ENCODE results near the gene OPHN1. TPM values are rescaled to one million over a fixed set of nuclear protein-coding genes. Genes with fewer than 3 reads are reported as not detected.
"Not testable (repeated sequence)": the region's sequence is repeated elsewhere in the genome, so short reads cannot be mapped to it uniquely, and the experiment has no call there.

OPHN1 gene
- total and polyA plus RNA-seq, 4 donors, result 0.25 to 9.7 (median 4.9) TPM

DNA sequence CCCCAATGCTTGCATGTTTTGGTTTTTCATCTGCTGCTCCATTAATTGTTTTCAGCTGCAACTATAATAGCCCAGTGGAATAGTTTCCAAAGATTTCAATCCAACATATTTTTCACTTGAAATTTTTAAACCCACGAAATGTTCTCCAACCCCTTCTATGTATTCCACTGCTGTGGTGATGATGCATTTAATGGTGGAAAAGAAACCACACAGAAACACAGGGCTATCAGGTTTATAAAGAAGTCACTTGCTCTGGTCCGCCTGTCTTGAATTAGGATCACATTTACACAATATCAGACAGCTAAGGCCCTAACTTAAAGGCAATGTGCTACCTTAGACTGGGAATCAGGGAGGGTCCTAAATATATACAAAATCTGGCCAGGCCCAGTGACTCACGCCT is 35.0 kb downstream of the OPHN1 start:
- no peaks in the 10 kb centered on the region for H3K36me3 ChIP-seq (ENCODE audit: control insufficient read depth in 1 of 2, insufficient read depth in 2 of 2, low read length in 1 of 2)
- no peaks in the 10 kb centered on the region for H3K27me3 ChIP-seq (ENCODE audit: control insufficient read depth in 1 of 2, insufficient read depth in 2 of 2, low read length in 1 of 2)
- 74 to 88% methylated on average over 3 of the region's 3 CpGs for WGBS, 2 donors
- no peak for ATAC-seq (ENCODE audit: low FRiP score)
- H3K4me1 ChIP-seq (ENCODE audit: control insufficient read depth in 1 of 2, insufficient read depth in 2 of 2, low read length in 2 of 2), result no peaks in the 10 kb centered on the region
- DNase-seq, result no peak
- H3K4me3 ChIP-seq (ENCODE audit: low read length in 2 of 2), result no peak overlapping the region
- intact Hi-C loops (cut with DNase I), result no loop called here
- H3K27ac ChIP-seq (ENCODE audit: low read depth in 1 of 2, low read length in 2 of 2), result no peak overlapping the region
- no peaks in the 10 kb centered on the region for H3K9me3 ChIP-seq (ENCODE audit: control insufficient read depth, low read length)

DNA sequence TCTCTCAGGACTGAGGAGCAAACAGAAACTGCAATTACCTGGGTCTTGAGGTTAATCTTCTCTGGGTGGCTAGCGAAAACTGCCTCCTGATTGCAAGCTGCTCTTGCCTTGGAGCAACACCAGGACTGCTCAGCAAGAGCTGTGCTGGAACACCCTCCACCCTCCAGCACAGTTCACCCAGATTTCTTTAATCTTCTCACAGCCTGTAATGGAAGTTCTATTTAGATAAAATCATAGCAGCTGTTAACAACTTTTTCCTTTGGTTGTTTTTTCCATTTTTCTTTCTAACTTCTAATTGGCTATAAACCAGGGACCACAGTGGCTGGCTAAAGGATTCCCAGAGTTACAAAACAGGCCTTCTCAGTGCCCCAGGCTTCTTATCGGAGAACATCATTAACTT is 36.3 kb downstream of the OPHN1 start:
- intact Hi-C loops (cut with DNase I), result no loop called here
- ATAC-seq (ENCODE audit: low FRiP score), result no peak

DNA sequence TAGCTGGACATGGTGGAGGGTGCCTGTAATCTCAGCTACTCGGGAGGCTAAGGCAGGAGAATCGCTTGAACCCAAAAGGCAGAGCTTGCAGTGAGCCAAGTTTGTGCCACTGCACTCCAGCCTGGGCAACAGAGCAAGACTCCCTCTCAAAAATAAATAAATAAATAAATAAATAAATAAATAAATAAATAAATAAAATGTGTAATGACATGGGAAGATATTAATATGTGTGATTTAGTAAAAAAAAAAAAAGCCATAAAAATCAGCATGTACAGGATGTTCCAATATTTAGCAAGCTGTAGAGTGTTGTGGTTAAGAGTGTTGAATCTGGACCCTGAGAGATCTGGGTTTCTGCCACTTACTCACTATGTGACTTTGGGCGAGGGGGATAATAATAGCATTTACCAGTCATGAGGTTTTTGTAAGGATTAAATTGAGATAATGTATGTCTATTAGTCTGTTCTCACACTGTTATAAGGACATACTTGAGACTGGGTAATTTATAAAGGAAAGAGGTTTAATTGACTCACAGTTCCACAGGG is 43.8 kb downstream of the OPHN1 start:
- DNase-seq; H3K9me3 ChIP-seq (ENCODE audit: control insufficient read depth, low read length); ATAC-seq (ENCODE audit: low FRiP score); H3K4me1 ChIP-seq (ENCODE audit: control insufficient read depth in 1 of 2, insufficient read depth in 2 of 2, low read length in 2 of 2); H3K27ac ChIP-seq (ENCODE audit: low read depth in 1 of 2, low read length in 2 of 2); H3K36me3 ChIP-seq (ENCODE audit: control insufficient read depth in 1 of 2, insufficient read depth in 2 of 2, low read length in 1 of 2); H3K27me3 ChIP-seq (ENCODE audit: control insufficient read depth in 1 of 2, insufficient read depth in 2 of 2, low read length in 1 of 2); H3K4me3 ChIP-seq (ENCODE audit: low read length in 2 of 2); intact Hi-C loops (cut with DNase I): not testable (repeated sequence)
- WGBS, 2 donors, result 80 to 86% methylated on average over 3 of the region's 3 CpGs

More for the DNA sequence above, 36.3 kb downstream of the OPHN1 start:
- Histone ChIP-seq H3K27ac (ENCODE audit: low read depth in 1 of 2, low read length in 2 of 2) (no peak overlapping the region), H3K36me3 (ENCODE audit: control insufficient read depth in 1 of 2, insufficient read depth in 2 of 2, low read length in 1 of 2) (no peaks in the 10 kb centered on the region), H3K4me3 (ENCODE audit: low read length in 2 of 2) (no peak overlapping the region), H3K27me3 (ENCODE audit: control insufficient read depth in 1 of 2, insufficient read depth in 2 of 2, low read length in 1 of 2) (no peaks in the 10 kb centered on the region), H3K4me1 (ENCODE audit: control insufficient read depth in 1 of 2, insufficient read depth in 2 of 2, low read length in 2 of 2) (no peaks in the 10 kb centered on the region), H3K9me3 (ENCODE audit: control insufficient read depth, low read length) (no peaks in the 10 kb centered on the region)
- no peak for DNase-seq
- 64 to 72% methylated on average over 2 of the region's 2 CpGs for WGBS, 2 donors

DNA sequence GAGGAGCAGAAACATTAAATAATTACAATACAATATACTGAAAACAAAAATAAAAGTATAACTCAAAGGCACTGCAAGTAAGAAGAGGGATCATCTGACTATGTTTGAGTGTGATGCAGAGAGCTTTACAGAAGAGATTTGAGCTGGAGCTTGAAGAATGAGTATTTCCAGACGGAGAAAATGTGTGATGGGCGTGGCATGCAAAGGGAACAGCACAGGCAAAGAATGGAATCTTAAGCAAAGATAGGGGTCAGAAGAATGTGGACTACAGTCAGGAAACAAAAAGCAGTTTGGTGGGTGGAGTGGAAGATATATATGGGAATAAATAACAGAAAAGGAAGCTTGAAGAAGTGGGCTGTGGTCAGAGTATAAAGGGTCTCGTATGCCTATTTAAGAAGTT is 45.5 kb downstream of the OPHN1 start:
- no peaks in the 10 kb centered on the region for H3K36me3 ChIP-seq (ENCODE audit: control insufficient read depth in 1 of 2, insufficient read depth in 2 of 2, low read length in 1 of 2)
- intact Hi-C loops (cut with DNase I), result no loop called here
- no peak for DNase-seq
- H3K9me3 ChIP-seq (ENCODE audit: control insufficient read depth, low read length), result no peaks in the 10 kb centered on the region
- WGBS, 2 donors, result 69 to 84% methylated on average over 3 of the region's 3 CpGs
- H3K4me1 ChIP-seq (ENCODE audit: control insufficient read depth in 1 of 2, insufficient read depth in 2 of 2, low read length in 2 of 2), result no peaks in the 10 kb centered on the region
- no peak overlapping the region for H3K27ac ChIP-seq (ENCODE audit: low read depth in 1 of 2, low read length in 2 of 2)
- ATAC-seq (ENCODE audit: low FRiP score), result no peak
- H3K27me3 ChIP-seq (ENCODE audit: control insufficient read depth in 1 of 2, insufficient read depth in 2 of 2, low read length in 1 of 2), result no peaks in the 10 kb centered on the region
- no peak overlapping the region for H3K4me3 ChIP-seq (ENCODE audit: low read length in 2 of 2)

DNA sequence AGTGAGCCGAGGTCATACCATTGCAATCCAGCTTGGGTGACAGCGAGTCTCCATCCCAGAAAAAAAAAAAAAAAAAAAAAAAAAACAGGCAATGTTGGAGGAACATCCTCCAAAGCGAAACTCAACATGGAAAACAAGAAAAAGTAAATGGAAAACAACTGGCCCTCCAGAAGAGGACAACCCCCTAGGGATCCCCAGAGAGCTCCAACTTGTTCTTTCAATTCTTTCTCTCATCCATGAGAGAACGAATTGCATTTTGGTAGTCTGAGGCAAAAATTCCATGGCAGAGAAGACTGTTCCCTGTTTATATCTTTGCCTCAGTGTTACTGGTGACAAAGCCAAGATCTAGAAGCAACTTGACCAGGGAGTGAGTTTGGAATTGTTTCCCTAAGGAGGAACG is 49.8 kb downstream of the OPHN1 start:
- intact Hi-C loops (cut with DNase I), result no loop called here
- no peak overlapping the region for H3K27ac ChIP-seq (ENCODE audit: low read depth in 1 of 2, low read length in 2 of 2)
- 68 to 85% methylated on average over 5 of the region's 5 CpGs for WGBS, 2 donors
- no peaks in the 10 kb centered on the region for H3K36me3 ChIP-seq (ENCODE audit: control insufficient read depth in 1 of 2, insufficient read depth in 2 of 2, low read length in 1 of 2)
- H3K4me3 ChIP-seq (ENCODE audit: low read length in 2 of 2), result no peak overlapping the region
- no peaks in the 10 kb centered on the region for H3K27me3 ChIP-seq (ENCODE audit: control insufficient read depth in 1 of 2, insufficient read depth in 2 of 2, low read length in 1 of 2)
- no peak for ATAC-seq (ENCODE audit: low FRiP score)
- H3K4me1 ChIP-seq (ENCODE audit: control insufficient read depth in 1 of 2, insufficient read depth in 2 of 2, low read length in 2 of 2), result no peaks in the 10 kb centered on the region
- no peaks in the 10 kb centered on the region for H3K9me3 ChIP-seq (ENCODE audit: control insufficient read depth, low read length)
- no peak for DNase-seq

DNA sequence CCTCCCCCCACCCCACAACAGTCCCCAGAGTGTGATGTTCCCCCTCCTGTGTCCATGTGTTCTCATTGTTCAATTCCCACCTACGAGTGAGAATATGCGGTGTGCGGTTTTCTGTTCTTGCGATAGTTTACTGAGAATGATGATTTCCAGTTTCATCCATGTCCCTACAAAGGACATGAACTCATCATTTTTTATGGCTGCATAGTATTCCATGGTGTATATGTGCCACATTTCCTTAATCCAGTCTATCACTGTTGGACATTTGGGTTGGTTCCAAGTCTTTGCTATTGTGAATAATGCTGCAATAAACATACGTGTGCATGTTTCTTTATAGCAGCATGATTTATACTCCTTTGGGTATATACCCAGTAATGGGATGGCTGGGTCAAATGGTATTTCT is 55.7 kb downstream of the OPHN1 start:
- H3K4me3 ChIP-seq (ENCODE audit: low read length in 2 of 2); H3K4me1 ChIP-seq (ENCODE audit: control insufficient read depth in 1 of 2, insufficient read depth in 2 of 2, low read length in 2 of 2); DNase-seq; H3K27me3 ChIP-seq (ENCODE audit: control insufficient read depth in 1 of 2, insufficient read depth in 2 of 2, low read length in 1 of 2); H3K27ac ChIP-seq (ENCODE audit: low read depth in 1 of 2, low read length in 2 of 2); ATAC-seq (ENCODE audit: low FRiP score); intact Hi-C loops (cut with DNase I); H3K36me3 ChIP-seq (ENCODE audit: control insufficient read depth in 1 of 2, insufficient read depth in 2 of 2, low read length in 1 of 2); H3K9me3 ChIP-seq (ENCODE audit: control insufficient read depth, low read length): not testable (repeated sequence)
- 97 to 98% methylated on average over 5 of the region's 5 CpGs for WGBS, 2 donors

DNA sequence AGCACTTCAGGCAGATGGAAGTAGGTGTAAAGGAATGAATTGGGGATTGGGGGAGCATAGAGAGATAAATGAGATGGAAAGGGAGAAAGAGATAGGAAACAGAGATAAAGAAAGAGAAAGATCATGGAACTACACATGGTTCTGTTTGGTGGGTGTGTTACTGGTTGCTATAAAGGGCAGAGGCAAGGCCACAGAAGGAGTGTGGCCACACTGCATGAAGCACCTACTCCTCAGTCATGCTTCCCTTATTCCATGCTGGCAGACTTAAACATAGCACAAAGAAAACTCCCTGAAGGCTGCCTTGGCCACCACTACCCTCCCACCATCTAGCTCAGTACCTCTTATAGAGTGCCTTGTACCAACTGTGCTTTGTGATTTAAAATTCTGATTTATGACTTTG is 56.9 kb downstream of the OPHN1 start:
- H3K27me3 ChIP-seq (ENCODE audit: control insufficient read depth in 1 of 2, insufficient read depth in 2 of 2, low read length in 1 of 2), result no peaks in the 10 kb centered on the region
- no peak for DNase-seq
- H3K4me1 ChIP-seq (ENCODE audit: control insufficient read depth in 1 of 2, insufficient read depth in 2 of 2, low read length in 2 of 2), result no peaks in the 10 kb centered on the region
- H3K4me3 ChIP-seq (ENCODE audit: low read length in 2 of 2), result no peak overlapping the region
- ATAC-seq (ENCODE audit: low FRiP score), result no peak
- intact Hi-C loops (cut with DNase I), result no loop called here
- H3K27ac ChIP-seq (ENCODE audit: low read depth in 1 of 2, low read length in 2 of 2), result no peak overlapping the region
- H3K9me3 ChIP-seq (ENCODE audit: control insufficient read depth, low read length), result no peaks in the 10 kb centered on the region
- no peaks in the 10 kb centered on the region for H3K36me3 ChIP-seq (ENCODE audit: control insufficient read depth in 1 of 2, insufficient read depth in 2 of 2, low read length in 1 of 2)

DNA sequence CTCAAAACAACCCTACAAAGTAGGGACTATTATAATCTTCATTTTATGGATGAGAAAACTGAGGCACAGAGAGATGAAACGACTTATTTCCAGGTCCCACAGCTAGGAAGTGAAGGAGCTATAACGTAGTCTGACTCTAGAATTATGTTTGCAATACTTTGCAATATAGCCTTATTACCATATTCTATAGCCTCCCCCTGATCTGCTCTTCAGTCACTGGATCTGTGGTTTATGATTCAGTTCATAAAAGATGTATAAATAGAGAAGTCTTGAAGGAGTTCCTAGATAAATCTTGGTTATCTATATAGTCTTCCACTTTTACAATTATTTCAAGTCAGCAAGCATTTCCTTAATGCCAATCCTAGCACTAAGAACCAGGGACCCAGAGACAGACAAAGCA is 57.5 kb downstream of the OPHN1 start:
- Histone ChIP-seq H3K4me1 (ENCODE audit: control insufficient read depth in 1 of 2, insufficient read depth in 2 of 2, low read length in 2 of 2) (no peaks in the 10 kb centered on the region), H3K36me3 (ENCODE audit: control insufficient read depth in 1 of 2, insufficient read depth in 2 of 2, low read length in 1 of 2) (no peaks in the 10 kb centered on the region), H3K27ac (ENCODE audit: low read depth in 1 of 2, low read length in 2 of 2) (no peak overlapping the region), H3K9me3 (ENCODE audit: control insufficient read depth, low read length) (no peaks in the 10 kb centered on the region), H3K27me3 (ENCODE audit: control insufficient read depth in 1 of 2, insufficient read depth in 2 of 2, low read length in 1 of 2) (no peaks in the 10 kb centered on the region), H3K4me3 (ENCODE audit: low read length in 2 of 2) (no peak overlapping the region)
- WGBS, 2 donors, result 71 to 87% methylated on average over 2 of the region's 2 CpGs
- ATAC-seq (ENCODE audit: low FRiP score), result no peak
- DNase-seq, result no peak
- intact Hi-C loops (cut with DNase I), result no loop called here

DNA sequence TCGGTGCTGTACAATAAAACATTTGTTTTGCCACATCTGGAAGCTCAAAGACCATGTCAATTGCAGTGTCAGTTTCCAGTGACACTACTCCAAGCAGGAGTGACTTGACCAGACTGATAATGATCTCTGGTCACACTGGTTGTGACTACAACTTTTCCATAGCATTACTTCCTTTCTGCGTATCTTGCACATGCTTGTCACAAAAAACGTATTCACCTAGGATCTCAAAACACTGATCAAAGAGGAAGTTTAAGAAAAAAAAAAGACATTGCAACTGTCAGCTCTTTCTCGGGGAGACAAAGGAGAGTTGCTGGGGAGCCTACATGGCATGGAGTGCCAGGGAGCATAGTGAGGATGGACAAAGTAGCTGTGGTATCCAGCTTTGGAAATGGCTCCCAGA is 60.6 kb downstream of the OPHN1 start:
- Histone ChIP-seq H3K27me3 (ENCODE audit: control insufficient read depth in 1 of 2, insufficient read depth in 2 of 2, low read length in 1 of 2) (no peaks in the 10 kb centered on the region), H3K4me3 (ENCODE audit: low read length in 2 of 2) (no peak overlapping the region), H3K36me3 (ENCODE audit: control insufficient read depth in 1 of 2, insufficient read depth in 2 of 2, low read length in 1 of 2) (no peaks in the 10 kb centered on the region), H3K27ac (ENCODE audit: low read depth in 1 of 2, low read length in 2 of 2) (no peak overlapping the region), H3K4me1 (ENCODE audit: control insufficient read depth in 1 of 2, insufficient read depth in 2 of 2, low read length in 2 of 2) (no peaks in the 10 kb centered on the region), H3K9me3 (ENCODE audit: control insufficient read depth, low read length) (peaks cover 1% of the 10 kb centered on the region)
- DNase-seq, result no peak
- intact Hi-C loops (cut with DNase I), result no loop called here
- no peak for ATAC-seq (ENCODE audit: low FRiP score)
- WGBS, 2 donors, result 79 to 91% methylated on average over 4 of the region's 4 CpGs
